GM19452 (cell line): ENCODE data around the gene POLR3B.

Experiments
- ATAC-seq: cut with Tn5 transposase; IDR thresholded peaks from one replicate; pipeline ENCODE4 v1.9.1; 2021; ENCODE audit not compliant: unreplicated experiment

Gene POLR3B

GRCh38 chr12:106541201-106541600, 183.7 kb downstream of the POLR3B start:
- ATAC-seq = no peak

DNA sequence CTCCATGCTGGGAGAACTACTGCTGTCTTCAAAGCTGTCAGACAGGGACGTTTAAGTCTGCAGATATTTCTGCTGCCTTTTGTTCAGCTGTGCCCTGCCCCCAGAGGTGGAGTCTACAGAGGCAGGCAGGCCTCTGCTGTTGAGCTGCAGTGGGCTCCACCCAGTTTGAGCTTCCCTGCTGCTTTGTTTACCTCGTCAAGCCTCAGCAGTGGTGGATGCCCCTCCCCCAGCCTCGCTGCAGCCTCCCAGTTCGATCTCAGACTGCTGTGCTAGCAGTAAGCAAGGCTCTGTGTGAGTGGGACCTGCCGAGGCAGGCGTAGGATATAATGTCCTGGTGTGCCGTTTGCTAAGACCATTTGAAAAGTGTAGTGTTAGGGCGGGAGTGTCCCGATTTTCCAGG, 193.9 kb downstream of the POLR3B start:
- no peak for ATAC-seq

DNA sequence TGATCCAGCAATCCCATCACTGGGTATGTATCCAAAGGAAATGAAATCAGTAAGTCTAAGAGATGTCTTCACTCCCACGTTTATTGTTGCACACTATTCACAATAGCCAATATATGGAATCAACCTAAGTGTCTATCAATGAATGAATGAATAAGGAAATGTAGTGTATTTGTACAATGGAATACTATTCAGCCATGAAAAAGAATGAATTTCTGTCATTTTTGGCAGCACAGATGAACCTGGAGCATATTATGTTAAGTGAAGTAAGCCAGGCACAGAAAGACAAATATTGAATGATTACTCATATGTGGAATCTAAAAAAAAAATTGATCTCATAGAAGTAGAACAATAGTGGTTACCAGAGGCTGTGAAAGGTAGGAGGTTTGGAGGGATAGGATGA, 194.7 kb downstream of the POLR3B start:
- ATAC-seq = no peak
